A673 (cell line): ENCODE results near the gene WSCD2.

Experiments
- CTCF ChIP-seq: fragments of 300-800, 200-600 bp; sonication (generic); conservative IDR thresholded peaks from 2 replicates; pipeline ENCODE4 v1.5.1; 2017; ENCODE audit warnings: low read depth, mild to moderate bottlenecking, antibody characterized with exemption, low read length, moderate library complexity, mixed read lengths
- EZH2 ChIP-seq: fragments of 200-600 bp; sonication (generic); IDR thresholded peaks from 2 replicates; pipeline ENCODE4 v1.6.1; 2017; ENCODE audit warnings: borderline replicate concordance, low read depth, mild to moderate bottlenecking, mixed read lengths, antibody characterized with exemption, low read length; ENCODE audit not compliant: poor library complexity, severe bottlenecking

GRCh38 chr12:108257004-108257403 lies 127.9 kb downstream of the WSCD2 start:
- no peak for TF ChIP-seq CTCF
- TF ChIP-seq EZH2: no peak
